DOHH2 (cell line): Measurements from ENCODE around the gene GUK1.

Source experiments
- H3F3A ChIP-seq: fragments of 200-600 bp; sonication (generic), shearing (Covaris generic); 2 replicates; pipeline ENCODE4 v1.6.0; 2016; ENCODE audit warnings: antibody characterized with exemption, mild to moderate bottlenecking; ENCODE audit not compliant: control insufficient read depth, insufficient read depth
- H3K27ac ChIP-seq: fragments of 200-600 bp; sonication (generic); 2 replicates; pipeline ENCODE4 v1.5.1; 2014; ENCODE audit warnings: low read depth, mild to moderate bottlenecking, low read length, moderate library complexity
- H3K27me3 ChIP-seq: fragments of 200-600 bp; sonication (generic); 2 replicates; pipeline ENCODE4 v1.6.1; 2014; ENCODE audit warnings: mild to moderate bottlenecking, low read length, mixed read lengths; ENCODE audit not compliant: control insufficient read depth
- H3K36me3 ChIP-seq: fragments of 200-600 bp; sonication (generic); 2 replicates; pipeline ENCODE4 v1.6.1; 2014; ENCODE audit warnings: mild to moderate bottlenecking, low read length, moderate library complexity, mixed read lengths; ENCODE audit not compliant: control insufficient read depth
- H3K4me1 ChIP-seq: fragments of 200-600 bp; sonication (generic); 2 replicates; pipeline ENCODE4 v1.6.1; 2014; ENCODE audit warnings: mild to moderate bottlenecking, low read length, mixed read lengths; ENCODE audit not compliant: control insufficient read depth
- H3K4me2 ChIP-seq: fragments of 200-600 bp; sonication (generic); 2 replicates; pipeline ENCODE4 v1.6.0; 2014; ENCODE audit warnings: mild to moderate bottlenecking, low read length, moderate library complexity
- H3K4me3 ChIP-seq: fragments of 200-600 bp; sonication (generic); 2 replicates; pipeline ENCODE4 v1.5.1; 2014; ENCODE audit warnings: mild to moderate bottlenecking, low read length, mixed read lengths
- H3K79me2 ChIP-seq: fragments of 200-600 bp; sonication (generic); 2 replicates; pipeline ENCODE4 v1.6.1; 2014; ENCODE audit warnings: mild to moderate bottlenecking, low read length, mixed read lengths; ENCODE audit not compliant: control insufficient read depth
- H3K9me2 ChIP-seq: fragments of 200-600 bp; sonication (generic); replicated peaks from 2 replicates; pipeline ENCODE4 v1.6.1; 2014; ENCODE audit warnings: mild to moderate bottlenecking, low read length, mixed read lengths; ENCODE audit not compliant: control insufficient read depth
- H3K9me3 ChIP-seq: fragments of 200-600 bp; sonication (generic); 2 replicates; pipeline ENCODE4 v1.6.1; 2014; ENCODE audit warnings: antibody characterized with exemption, low read length, mixed read lengths; ENCODE audit not compliant: control insufficient read depth, insufficient read depth
- H4K20me1 ChIP-seq: fragments of 200-600 bp; sonication (generic); 2 replicates; pipeline ENCODE4 v1.6.0; 2014; ENCODE audit warnings: low read depth, mild to moderate bottlenecking, antibody characterized with exemption, low read length, moderate library complexity; ENCODE audit not compliant: control insufficient read depth, insufficient read depth
- CTCF ChIP-seq: fragments of 200-600 bp; sonication (generic); IDR thresholded peaks from one replicate; pipeline ENCODE4 v1.5.1; 2014; ENCODE audit warnings: antibody characterized with exemption, mild to moderate bottlenecking, low read depth, low read length; ENCODE audit not compliant: poor library complexity, severe bottlenecking
- EZH2phosphoT487 ChIP-seq: fragments of 200-600 bp; sonication (generic); IDR thresholded peaks from 2 replicates; pipeline ENCODE4 v1.6.1; 2017; ENCODE audit warnings: borderline replicate concordance, mild to moderate bottlenecking, antibody characterized with exemption, low read length, moderate library complexity, mixed read lengths

Gene GUK1

DNA sequence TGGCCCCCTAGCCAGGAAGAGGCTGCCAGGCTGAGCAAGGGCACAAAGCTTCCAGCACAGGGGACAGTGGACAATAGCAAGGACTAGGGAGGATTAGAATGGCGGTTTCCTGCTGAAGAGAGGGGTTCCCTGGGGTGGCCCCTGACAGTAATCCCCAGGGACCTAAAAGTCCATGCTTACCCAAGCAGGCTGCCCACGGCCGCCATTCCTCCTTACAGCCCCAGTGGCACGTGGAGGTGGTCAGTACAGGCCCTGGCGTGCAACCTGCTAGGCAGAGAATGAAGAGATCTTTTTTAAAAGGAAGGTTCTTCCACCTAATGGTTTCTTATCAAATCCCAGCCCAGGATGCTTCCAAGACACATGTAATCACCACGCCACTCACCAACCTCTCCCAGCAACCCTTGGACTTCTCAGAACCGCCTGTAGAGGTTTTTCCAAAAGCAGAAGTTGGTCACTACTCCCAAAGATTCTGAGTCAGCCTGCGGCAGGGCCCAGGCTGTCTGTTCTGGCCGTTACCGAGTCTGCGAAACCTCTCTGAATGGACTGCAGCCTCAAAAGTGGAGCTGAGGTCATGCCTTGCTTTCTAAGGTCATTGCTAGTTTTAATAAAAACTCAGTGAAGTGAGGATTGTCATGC, 31.9 kb upstream of the GUK1 start:
- TF ChIP-seq EZH2phosphoT487: no peak
- no peak for TF ChIP-seq CTCF

DNA sequence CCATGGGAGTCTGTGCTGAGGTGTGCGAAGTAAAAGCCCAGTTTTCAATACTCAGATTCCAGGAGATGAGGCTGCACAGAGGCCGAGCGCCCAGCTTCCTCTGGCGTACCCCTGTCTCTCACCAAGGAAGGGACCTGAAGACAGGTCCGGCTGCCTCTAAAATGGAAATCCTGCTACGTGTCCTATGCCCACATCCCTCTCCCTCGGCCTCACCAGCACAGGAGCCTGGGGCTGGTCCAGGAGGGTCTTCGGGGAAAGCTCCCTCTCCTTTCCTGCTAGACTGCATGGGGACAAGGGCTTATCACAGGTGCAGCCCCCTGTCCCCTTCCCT, 31.4 kb upstream of the GUK1 start:
- Histone ChIP-seq H3K9me2 (no peaks in the 10 kb centered on the region), H3K79me2 (peaks cover 23% of the 10 kb centered on the region), H3K36me3 (peaks cover 23% of the 10 kb centered on the region), H3K9me3 (no peaks in the 10 kb centered on the region), H3K4me1 (peaks cover 27% of the 10 kb centered on the region), H3F3A (peaks cover 5% of the 10 kb centered on the region; the same call in 1 of the 2 replicates), H3K4me3 (peak overlapping the region; percentile 96), H3K27me3 (no peaks in the 10 kb centered on the region), H4K20me1 (no peaks in the 10 kb centered on the region), H3K27ac (no peak overlapping the region), H3K4me2 (peak overlapping the region; percentile 85)
- TF ChIP-seq EZH2phosphoT487: no peak
- no peak for TF ChIP-seq CTCF

More for the DNA sequence above, 31.9 kb upstream of the GUK1 start:
- H3K79me2 ChIP-seq: peaks cover 26% of the 10 kb centered on the region
- no peak overlapping the region for H3K27ac ChIP-seq
- no peaks in the 10 kb centered on the region for H4K20me1 ChIP-seq
- H3K27me3 ChIP-seq: no peaks in the 10 kb centered on the region
- H3K36me3 ChIP-seq: peaks cover 23% of the 10 kb centered on the region
- peaks cover 5% of the 10 kb centered on the region; the same call in 1 of the 2 replicates for H3F3A ChIP-seq
- peak overlapping the region; percentile 96 for H3K4me3 ChIP-seq
- H3K9me3 ChIP-seq: no peaks in the 10 kb centered on the region
- H3K4me1 ChIP-seq: peaks cover 30% of the 10 kb centered on the region
- H3K9me2 ChIP-seq: no peaks in the 10 kb centered on the region
- peak overlapping the region; percentile 85 for H3K4me2 ChIP-seq

- Histone ChIP-seq H3K36me3 (peaks cover 23% of the 10 kb centered on the region), H3K4me2 (peak within 1 kb of the TSS; percentile 85), H3K9me2 (no peaks in the 10 kb centered on the region), H4K20me1 (no peaks in the 10 kb centered on the region), H3K4me1 (peaks cover 21% of the 10 kb centered on the region), H3K9me3 (no peaks in the 10 kb centered on the region), H3K27ac (no peak within 1 kb of the TSS), H3K27me3 (no peaks in the 10 kb centered on the region), H3F3A (peaks cover 5% of the 10 kb centered on the region; the same call in 1 of the 2 replicates), H3K4me3 (peak within 1 kb of the TSS; percentile 96), H3K79me2 (peaks cover 18% of the 10 kb centered on the region)
- TF ChIP-seq CTCF: peak; percentile 27
- TF ChIP-seq EZH2phosphoT487: no peak
Observed at GRCh38 chr1:228109073-228109961, 30.8 kb upstream of the GUK1 start, which contains the start of gene MRPL55. Gene MRPL55, minus strand, starts transcription at chr1:228109299. Its CDS starts 1,039 bp downstream, at chr1:228108260.
